ENCODE data around the gene POU2F1.

Gene POU2F1

DNA sequence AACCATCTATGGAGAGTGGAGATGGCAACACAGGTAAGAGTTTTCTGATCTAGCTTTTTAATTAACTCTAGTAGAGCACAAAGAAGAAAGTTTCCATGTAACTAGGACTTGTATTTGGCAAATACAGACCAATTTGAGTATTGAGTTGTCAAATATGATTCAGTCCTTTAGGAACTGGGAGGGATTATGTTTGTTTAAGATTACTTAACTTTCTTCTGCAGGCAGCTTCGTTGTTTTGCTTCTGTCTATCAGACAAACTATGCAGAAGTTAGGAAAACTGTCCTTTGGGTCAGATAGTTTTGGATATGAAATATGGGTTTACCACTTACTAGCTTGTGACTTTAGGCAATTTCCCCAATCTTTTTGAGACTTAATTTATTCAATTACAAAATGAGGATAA lies 111.8 kb downstream of the POU2F1 start:
- H3K9me3 ChIP-seq (ENCODE audit: control insufficient read depth, insufficient read depth, low read depth, low read length), result no peaks in the 10 kb centered on the region
- no peaks in the 10 kb centered on the region for H3K36me3 ChIP-seq (ENCODE audit: control insufficient read depth in 2 of 2, insufficient read depth in 1 of 2, low read length in 2 of 2)
- no peak overlapping the region for H3K27ac ChIP-seq (ENCODE audit: extremely low read depth, low read depth, low read length)
- 0 out of 2 replicates have a peak, but pooled peaks cover 3% of the 10 kb centered on the region for H3K4me1 ChIP-seq (ENCODE audit: control insufficient read depth, insufficient read depth, low read length)
- no peak for TF ChIP-seq ZNF707 (tag by site-specific recombination; IDR thresholded peaks at IDR 0.05)
- TF ChIP-seq KLF1 (tag by site-specific recombination; IDR thresholded peaks at IDR 0.05), result no peak
- CTCF ChIA-PET, result no interaction called here
- POLR2A ChIA-PET, result no interaction called here
- H3K4me3 ChIP-seq (ENCODE audit: low read depth, low read length), result no peak overlapping the region

DNA sequence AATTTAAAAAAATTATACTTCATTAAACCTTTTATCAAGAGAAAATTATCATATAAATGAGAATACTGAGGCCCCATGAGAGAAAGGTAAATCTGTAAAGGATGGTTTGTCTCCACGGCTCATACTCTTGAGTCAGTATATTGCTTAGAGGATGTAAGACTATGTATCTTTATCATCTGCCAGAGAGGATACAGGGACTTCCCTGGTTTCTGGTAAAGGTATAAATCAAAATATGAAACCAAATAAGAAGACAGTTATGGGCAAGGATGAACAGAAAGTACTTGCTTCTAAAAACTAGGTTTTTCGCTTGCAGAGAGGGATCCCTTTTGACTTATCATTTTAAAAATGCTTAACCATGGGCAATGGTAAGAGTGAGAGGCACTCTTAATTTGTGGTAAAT lies 112.4 kb downstream of the POU2F1 start:
- ChIA-PET CTCF (no interaction called here), POLR2A (no interaction called here)
- H3K36me3 ChIP-seq (ENCODE audit: control insufficient read depth in 2 of 2, insufficient read depth in 1 of 2, low read length in 2 of 2), result no peaks in the 10 kb centered on the region
- TF ChIP-seq ZNF266 (tag by site-specific recombination; IDR thresholded peaks at IDR 0.05; ENCODE audit: low read depth), result no peak
- TF ChIP-seq ZNF664 (tag by site-specific recombination; IDR thresholded peaks at IDR 0.05), result no peak
- TF ChIP-seq, protein P1, sequence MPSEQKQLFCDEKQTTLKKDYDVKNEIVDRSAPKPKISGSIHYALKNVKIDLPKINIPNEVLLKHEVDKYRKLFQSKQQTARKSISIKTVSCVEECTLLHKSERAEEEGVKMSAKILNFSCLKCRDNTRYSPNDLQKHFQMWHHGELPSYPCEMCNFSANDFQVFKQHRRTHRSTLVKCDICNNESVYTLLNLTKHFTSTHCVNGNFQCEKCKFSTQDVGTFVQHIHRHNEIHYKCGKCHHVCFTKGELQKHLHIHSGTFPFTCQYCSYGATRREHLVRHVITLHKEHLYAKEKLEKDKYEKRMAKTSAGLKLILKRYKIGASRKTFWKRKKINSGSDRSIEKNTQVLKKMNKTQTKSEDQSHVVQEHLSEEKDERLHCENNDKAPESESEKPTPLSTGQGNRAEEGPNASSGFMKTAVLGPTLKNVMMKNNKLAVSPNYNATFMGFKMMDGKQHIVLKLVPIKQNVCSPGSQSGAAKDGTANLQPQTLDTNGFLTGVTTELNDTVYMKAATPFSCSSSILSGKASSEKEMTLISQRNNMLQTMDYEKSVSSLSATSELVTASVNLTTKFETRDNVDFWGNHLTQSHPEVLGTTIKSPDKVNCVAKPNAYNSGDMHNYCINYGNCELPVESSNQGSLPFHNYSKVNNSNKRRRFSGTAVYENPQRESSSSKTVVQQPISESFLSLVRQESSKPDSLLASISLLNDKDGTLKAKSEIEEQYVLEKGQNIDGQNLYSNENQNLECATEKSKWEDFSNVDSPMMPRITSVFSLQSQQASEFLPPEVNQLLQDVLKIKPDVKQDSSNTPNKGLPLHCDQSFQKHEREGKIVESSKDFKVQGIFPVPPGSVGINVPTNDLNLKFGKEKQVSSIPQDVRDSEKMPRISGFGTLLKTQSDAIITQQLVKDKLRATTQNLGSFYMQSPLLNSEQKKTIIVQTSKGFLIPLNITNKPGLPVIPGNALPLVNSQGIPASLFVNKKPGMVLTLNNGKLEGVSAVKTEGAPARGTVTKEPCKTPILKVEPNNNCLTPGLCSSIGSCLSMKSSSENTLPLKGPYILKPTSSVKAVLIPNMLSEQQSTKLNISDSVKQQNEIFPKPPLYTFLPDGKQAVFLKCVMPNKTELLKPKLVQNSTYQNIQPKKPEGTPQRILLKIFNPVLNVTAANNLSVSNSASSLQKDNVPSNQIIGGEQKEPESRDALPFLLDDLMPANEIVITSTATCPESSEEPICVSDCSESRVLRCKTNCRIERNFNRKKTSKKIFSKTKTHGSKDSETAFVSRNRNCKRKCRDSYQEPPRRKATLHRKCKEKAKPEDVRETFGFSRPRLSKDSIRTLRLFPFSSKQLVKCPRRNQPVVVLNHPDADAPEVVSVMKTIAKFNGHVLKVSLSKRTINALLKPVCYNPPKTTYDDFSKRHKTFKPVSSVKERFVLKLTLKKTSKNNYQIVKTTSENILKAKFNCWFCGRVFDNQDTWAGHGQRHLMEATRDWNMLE (tag by site-specific recombination; conservative IDR thresholded peaks at IDR 0.05; ENCODE audit: low read depth), result no peak
- TF ChIP-seq ZNF366 (tag by site-specific recombination; conservative IDR thresholded peaks at IDR 0.05), result no peak
- TF ChIP-seq ZNF670 (tag by site-specific recombination; IDR thresholded peaks at IDR 0.05; ENCODE audit: low read depth), result no peak
- TF ChIP-seq, protein P2, sequence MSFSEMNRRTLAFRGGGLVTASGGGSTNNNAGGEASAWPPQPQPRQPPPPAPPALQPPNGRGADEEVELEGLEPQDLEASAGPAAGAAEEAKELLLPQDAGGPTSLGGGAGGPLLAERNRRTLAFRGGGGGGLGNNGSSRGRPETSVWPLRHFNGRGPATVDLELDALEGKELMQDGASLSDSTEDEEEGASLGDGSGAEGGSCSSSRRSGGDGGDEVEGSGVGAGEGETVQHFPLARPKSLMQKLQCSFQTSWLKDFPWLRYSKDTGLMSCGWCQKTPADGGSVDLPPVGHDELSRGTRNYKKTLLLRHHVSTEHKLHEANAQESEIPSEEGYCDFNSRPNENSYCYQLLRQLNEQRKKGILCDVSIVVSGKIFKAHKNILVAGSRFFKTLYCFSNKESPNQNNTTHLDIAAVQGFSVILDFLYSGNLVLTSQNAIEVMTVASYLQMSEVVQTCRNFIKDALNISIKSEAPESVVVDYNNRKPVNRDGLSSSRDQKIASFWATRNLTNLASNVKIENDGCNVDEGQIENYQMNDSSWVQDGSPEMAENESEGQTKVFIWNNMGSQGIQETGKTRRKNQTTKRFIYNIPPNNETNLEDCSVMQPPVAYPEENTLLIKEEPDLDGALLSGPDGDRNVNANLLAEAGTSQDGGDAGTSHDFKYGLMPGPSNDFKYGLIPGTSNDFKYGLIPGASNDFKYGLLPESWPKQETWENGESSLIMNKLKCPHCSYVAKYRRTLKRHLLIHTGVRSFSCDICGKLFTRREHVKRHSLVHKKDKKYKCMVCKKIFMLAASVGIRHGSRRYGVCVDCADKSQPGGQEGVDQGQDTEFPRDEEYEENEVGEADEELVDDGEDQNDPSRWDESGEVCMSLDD (tag by site-specific recombination; IDR thresholded peaks at IDR 0.05), result no peak
- no peak for TF ChIP-seq ZSCAN23 (tag by site-specific recombination; IDR thresholded peaks at IDR 0.05)
- no peak for TF ChIP-seq OSR2 (tag by site-specific recombination; IDR thresholded peaks at IDR 0.05)
- TF ChIP-seq REPIN1 (tag by site-specific recombination; IDR thresholded peaks at IDR 0.05; ENCODE audit: low read depth), result no peak
- no peak for TF ChIP-seq ZNF623 (tag by site-specific recombination; IDR thresholded peaks at IDR 0.05)
- no peak overlapping the region for H3K27ac ChIP-seq (ENCODE audit: extremely low read depth, low read depth, low read length)
- 0 out of 2 replicates have a peak, but pooled peaks cover 3% of the 10 kb centered on the region for H3K4me1 ChIP-seq (ENCODE audit: control insufficient read depth, insufficient read depth, low read length)
- H3K4me3 ChIP-seq (ENCODE audit: low read depth, low read length), result no peak overlapping the region
- no peaks in the 10 kb centered on the region for H3K9me3 ChIP-seq (ENCODE audit: control insufficient read depth, insufficient read depth, low read depth, low read length)

DNA sequence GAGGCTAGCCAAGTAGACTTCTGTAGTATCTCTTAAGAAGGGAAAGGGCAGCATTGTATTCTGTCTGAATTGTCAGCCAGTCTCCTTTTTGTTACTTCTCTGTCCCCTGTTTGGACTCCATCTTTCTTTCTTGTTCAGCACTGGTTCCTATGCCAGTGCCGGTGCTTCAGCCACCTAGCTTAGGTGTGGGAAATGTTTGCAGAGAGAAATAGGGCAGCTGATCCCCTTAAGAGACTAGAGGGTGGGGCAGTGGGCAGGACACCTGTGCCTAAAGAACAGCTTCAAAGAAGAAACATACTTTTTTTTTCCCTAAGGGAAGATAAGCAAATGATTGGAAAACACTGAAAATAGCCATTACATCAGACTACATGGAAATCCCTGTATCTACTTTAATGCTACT lies 113.0 kb downstream of the POU2F1 start:
- CTCF ChIA-PET, result no interaction called here
- Histone ChIP-seq H3K36me3 (ENCODE audit: control insufficient read depth in 2 of 2, insufficient read depth in 1 of 2, low read length in 2 of 2) (no peaks in the 10 kb centered on the region), H3K9me3 (ENCODE audit: control insufficient read depth, insufficient read depth, low read depth, low read length) (no peaks in the 10 kb centered on the region), H3K4me3 (ENCODE audit: low read depth, low read length) (no peak overlapping the region), H3K4me1 (ENCODE audit: control insufficient read depth, insufficient read depth, low read length) (0 out of 2 replicates have a peak, but pooled peaks cover 3% of the 10 kb centered on the region), H3K27ac (ENCODE audit: extremely low read depth, low read depth, low read length) (no peak overlapping the region)
- TF ChIP-seq, protein P3, sequence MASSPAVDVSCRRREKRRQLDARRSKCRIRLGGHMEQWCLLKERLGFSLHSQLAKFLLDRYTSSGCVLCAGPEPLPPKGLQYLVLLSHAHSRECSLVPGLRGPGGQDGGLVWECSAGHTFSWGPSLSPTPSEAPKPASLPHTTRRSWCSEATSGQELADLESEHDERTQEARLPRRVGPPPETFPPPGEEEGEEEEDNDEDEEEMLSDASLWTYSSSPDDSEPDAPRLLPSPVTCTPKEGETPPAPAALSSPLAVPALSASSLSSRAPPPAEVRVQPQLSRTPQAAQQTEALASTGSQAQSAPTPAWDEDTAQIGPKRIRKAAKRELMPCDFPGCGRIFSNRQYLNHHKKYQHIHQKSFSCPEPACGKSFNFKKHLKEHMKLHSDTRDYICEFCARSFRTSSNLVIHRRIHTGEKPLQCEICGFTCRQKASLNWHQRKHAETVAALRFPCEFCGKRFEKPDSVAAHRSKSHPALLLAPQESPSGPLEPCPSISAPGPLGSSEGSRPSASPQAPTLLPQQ (tag by site-specific recombination; IDR thresholded peaks at IDR 0.05), result no peak
- TF ChIP-seq HOXD13 (CRISPR knock-in tag; IDR thresholded peaks at IDR 0.05; ENCODE audit: borderline replicate concordance) (no peak), ZNF138 (tag by site-specific recombination; IDR thresholded peaks at IDR 0.05; ENCODE audit: borderline replicate concordance) (no peak)
- POLR2A ChIA-PET, result no interaction called here

All from HEK293 (cell line).